Lower leg skin (tissue), 4 donors: ENCODE results near the gene HNMT. TPM values are rescaled to one million over a fixed set of nuclear protein-coding genes. Genes with fewer than 3 reads are reported as not detected.
"Not testable (repeated sequence)": the region's sequence is repeated elsewhere in the genome, so short reads cannot be mapped to it uniquely, and the experiment has no call there.

Source experiments
- DNase-seq, 2 donors: peaks; one replicate each; pipeline ENCODE4 v3.0.0-alpha.2; 2019; ENCODE audit warnings: low spot score in 2 of 2
- H3K4me3 ChIP-seq: fragments of 200-600 bp; sonication (generic); 2 replicates; pipeline ENCODE4 v1.5.1; 2017; ENCODE audit warnings: mild to moderate bottlenecking, low read depth; ENCODE audit not compliant: poor library complexity, severe bottlenecking
- POLR2A ChIP-seq, 2 donors: fragments of 450-650 bp; IDR thresholded peaks; one replicate each; pipeline ENCODE4 v1.6.1; 2016 to 2017; ENCODE audit warnings: antibody characterized with exemption in 2 of 2, mild to moderate bottlenecking in 1 of 2, moderate library complexity in 1 of 2
- WGBS, 2 donors: methylation state at CpG; one replicate each; pipeline ENCODE4 v1.1.5; 2018; 5-methylcytosine and 5-hydroxymethylcytosine counted together
- intact Hi-C: fragments of 100-400 bp; cut with DNase I; formaldehyde crosslinking; loops from one replicate; pipeline ENCODE4 v1.15.0; 2023; ENCODE audit warnings: low total_unique reads
- total RNA-seq, 4 donors: library from RNA; depleted of rRNA; stranded (reverse); fragments of >200 nt; gene quantifications; one replicate each; pipeline ENCODE4 v1.1.0, GENCODE V29; 2016
- TF ChIP-seq, protein P1 (sequence below), 3 donors: fragments of 450-650 bp; IDR thresholded peaks; one replicate each; pipeline ENCODE4 v1.5.1; 2016; ENCODE audit warnings: antibody characterized with exemption in 3 of 3, mild to moderate bottlenecking in 3 of 3, moderate library complexity in 2 of 3

Gene HNMT
- total RNA-seq, 4 donors from 2014 or later = 21.3 to 33.1 (median 28.8) TPM

DNA sequence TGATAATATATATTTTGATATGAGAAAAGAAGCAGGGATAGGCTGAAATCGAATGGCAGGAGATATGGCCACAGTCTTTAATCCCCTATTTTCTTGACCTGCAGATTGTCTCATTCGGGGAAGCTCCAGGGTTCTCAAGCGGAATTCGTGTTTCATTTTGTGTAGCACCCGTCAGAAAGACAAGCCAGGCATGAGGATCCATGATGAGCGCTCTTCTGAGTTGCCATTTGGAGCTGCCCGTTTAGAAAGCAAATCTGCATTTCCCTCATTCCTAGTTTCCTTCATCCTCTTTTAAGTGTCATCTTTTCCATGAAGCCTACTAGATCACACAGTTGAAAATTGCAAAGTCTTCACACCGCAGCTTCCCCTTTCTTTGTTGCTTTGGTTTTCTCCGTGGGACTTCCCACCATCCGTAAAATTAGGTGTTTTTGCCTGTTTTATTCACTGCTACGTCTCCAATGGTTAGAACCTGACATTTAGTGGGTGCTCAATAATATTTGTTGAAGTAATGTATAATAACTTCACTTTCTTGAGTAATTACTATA is 16.9 kb downstream of the HNMT start:
- DNase-seq = no peak
- no peak overlapping the region for H3K4me3 ChIP-seq
- no peak for TF ChIP-seq POLR2A (IDR thresholded peaks at IDR 0.05)
- TF ChIP-seq, protein P1, sequence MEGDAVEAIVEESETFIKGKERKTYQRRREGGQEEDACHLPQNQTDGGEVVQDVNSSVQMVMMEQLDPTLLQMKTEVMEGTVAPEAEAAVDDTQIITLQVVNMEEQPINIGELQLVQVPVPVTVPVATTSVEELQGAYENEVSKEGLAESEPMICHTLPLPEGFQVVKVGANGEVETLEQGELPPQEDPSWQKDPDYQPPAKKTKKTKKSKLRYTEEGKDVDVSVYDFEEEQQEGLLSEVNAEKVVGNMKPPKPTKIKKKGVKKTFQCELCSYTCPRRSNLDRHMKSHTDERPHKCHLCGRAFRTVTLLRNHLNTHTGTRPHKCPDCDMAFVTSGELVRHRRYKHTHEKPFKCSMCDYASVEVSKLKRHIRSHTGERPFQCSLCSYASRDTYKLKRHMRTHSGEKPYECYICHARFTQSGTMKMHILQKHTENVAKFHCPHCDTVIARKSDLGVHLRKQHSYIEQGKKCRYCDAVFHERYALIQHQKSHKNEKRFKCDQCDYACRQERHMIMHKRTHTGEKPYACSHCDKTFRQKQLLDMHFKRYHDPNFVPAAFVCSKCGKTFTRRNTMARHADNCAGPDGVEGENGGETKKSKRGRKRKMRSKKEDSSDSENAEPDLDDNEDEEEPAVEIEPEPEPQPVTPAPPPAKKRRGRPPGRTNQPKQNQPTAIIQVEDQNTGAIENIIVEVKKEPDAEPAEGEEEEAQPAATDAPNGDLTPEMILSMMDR (IDR thresholded peaks at IDR 0.05) = no peak
- WGBS, 2 donors = 86 to 91% methylated on average over 11 of the region's 11 CpGs
- intact Hi-C loops = no loop called here

DNA sequence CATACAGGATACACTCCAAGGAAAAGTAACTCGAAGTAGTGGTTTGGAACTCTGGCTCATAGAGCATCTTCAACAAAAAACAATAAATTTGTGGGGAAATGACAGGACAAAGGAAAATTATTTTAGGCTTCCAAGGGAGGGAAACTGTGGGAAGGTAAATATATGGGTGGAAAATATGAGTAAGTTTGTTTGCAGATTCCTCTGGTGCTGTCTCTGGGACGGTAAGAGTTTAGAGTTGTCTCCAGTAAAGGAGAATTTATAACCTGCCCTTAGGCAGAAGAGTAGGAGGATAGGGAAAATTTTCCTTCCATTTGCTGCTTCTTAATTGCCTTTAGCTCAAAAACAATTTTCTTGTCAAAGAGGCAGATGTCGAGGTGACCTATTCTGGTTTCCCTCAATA is 19.3 kb downstream of the HNMT start:
- TF ChIP-seq, protein P1 (IDR thresholded peaks at IDR 0.05) = no peak
- intact Hi-C loops = no loop called here
- H3K4me3 ChIP-seq = no peak overlapping the region
- WGBS, 2 donors = 52 to 54% methylated on average over 3 of the region's 3 CpGs
- DNase-seq = no peak

DNA sequence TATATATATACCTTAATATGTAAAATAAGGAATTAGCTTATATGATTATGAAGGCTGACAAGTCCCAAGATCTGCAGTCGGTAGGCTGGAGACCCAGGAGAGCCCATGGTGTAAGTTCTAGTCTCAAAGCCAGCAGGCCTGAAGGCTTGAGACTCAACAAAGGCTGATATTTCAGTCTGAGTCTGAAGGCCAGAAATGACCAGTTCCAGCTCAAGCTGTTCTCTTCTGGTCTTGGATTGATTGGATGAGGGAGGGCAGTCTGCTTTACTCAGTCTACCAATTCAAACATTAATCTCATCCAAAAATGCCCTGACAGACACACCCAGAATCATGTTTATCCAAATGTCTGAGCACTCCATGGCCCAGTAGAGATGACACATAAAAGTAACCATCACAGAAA is 22.0 kb downstream of the HNMT start:
- 91 to 100% methylated on average over 1 of the region's 1 CpG for WGBS, 2 donors
- DNase-seq = no peak
- intact Hi-C loops = no loop called here

DNA sequence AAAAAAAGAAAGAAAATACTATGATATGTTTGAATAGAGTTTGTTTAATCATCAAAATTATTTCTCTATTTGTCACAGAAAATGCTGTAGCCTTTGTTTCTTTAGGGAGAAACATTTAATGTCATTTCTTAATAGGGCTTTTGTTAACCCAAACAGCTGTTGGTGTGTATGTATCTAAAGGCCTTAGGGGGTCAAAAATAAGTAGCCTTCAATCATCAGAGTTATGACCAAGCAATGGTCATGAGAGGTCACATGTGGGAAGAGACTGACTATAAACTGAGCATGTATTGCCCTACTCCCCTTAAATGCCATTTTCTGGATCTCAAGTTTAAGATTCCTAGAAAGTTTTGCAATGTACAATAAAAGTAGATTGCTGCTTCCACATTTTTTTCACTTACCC is 22.7 kb downstream of the HNMT start:
- DNase-seq = no peak
- TF ChIP-seq, protein P1 (IDR thresholded peaks at IDR 0.05) = no peak
- TF ChIP-seq POLR2A (IDR thresholded peaks at IDR 0.05) = no peak
- intact Hi-C loops = no loop called here

More for the DNA sequence above, 22.0 kb downstream of the HNMT start:
- TF ChIP-seq, protein P1 (IDR thresholded peaks at IDR 0.05) = no peak
- no peak for TF ChIP-seq POLR2A (IDR thresholded peaks at IDR 0.05)
- no peak overlapping the region for H3K4me3 ChIP-seq

DNA sequence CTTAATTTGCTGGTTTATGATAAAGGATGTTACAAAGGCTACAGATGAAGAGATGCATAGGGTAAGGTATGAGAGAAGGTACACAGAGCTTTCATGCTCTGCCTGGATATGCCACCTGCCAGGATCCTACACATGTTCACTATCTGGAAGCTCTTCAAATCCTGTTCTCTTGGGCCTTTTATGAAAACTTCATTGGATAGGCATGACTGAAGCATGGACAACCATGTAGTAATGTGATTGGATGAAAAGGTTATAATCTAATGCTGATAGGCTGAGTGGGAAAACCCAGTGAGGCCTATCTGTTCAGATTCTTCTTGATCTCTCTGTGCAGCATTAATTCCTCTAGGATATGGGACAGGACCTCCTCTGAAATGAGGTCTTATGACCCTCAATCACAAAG is 26.8 kb downstream of the HNMT start:
- no peak overlapping the region for H3K4me3 ChIP-seq
- intact Hi-C loops = no loop called here
- TF ChIP-seq, protein P1 (IDR thresholded peaks at IDR 0.05) = no peak
- no peak for TF ChIP-seq POLR2A (IDR thresholded peaks at IDR 0.05)
- DNase-seq = no peak

More for the DNA sequence above, 22.7 kb downstream of the HNMT start:
- H3K4me3 ChIP-seq = no peak overlapping the region

DNA sequence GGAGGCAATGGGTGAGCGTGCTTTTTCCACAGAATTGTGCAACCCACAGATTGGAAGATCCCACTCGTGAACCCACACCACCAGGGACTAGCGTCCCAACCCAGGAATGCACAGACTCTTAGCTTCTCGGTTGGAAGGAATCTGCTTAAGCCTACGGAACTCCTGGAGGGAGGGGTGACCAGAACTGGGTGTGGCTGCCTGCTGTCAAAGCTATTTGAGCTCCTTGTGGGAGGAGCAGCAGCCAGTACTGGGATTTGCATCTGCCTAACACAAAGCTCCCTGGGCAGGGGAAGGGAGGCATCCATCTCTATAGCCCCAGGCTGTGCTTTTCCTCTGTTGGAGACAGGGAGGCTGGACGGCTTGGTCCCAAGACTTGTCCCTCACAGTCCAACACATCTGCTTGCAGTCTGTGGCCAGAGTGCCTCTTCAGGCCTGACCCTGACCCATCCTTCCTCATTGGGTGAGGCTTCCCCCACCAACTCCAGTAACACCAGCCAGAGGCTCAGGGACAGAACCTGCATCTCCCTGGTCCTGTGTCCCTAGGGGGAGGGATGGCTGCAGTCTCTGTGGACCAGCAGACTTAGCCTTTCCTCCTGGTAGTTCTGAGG is 27.9 kb downstream of the HNMT start:
- intact Hi-C loops = no loop called here
- H3K4me3 ChIP-seq = no peak overlapping the region
- TF ChIP-seq, protein P1 (IDR thresholded peaks at IDR 0.05) = no peak
- TF ChIP-seq POLR2A (IDR thresholded peaks at IDR 0.05) = no peak
- 86 to 91% methylated on average over 6 of the region's 6 CpGs for WGBS, 2 donors
- no peak for DNase-seq

DNA sequence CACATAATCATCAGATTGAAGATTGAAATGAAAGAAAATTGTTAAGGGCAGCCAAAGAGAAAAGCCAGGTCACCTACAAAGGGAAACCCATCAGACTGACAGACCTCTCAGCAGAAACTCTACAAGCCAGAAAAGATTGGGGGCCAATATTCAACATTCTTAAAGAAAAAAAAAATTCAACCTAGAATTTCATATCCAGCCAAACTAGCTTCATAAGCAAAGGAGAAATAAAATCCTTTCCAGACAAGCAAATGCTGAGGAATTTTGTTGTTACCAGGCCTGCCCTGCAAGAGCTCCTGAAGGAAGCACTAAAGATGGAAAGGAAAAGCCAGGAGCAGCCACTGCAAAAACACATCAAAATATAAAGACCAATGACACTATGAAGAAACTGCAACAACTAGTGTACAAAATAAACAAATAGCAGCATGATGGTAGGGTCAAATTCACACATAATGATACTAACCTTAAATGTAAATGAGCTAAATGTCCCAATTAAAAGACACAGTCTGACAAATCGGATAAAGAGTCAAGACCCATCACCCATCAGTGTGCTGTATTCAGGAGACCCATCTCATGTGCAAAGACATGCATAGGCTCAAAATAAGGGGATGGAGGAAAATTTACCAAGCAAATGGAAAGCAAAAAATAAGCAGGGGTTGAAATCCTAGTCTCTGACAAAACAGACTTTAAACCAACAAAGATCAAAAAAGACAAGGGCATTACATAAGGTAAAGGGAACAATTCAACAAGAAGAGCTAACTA is 29.6 kb downstream of the HNMT start:
- DNase-seq, intact Hi-C loops, H3K4me3 ChIP-seq: not testable (repeated sequence)
- 91 to 100% methylated on average over 1 of the region's 1 CpG for WGBS, 2 donors

DNA sequence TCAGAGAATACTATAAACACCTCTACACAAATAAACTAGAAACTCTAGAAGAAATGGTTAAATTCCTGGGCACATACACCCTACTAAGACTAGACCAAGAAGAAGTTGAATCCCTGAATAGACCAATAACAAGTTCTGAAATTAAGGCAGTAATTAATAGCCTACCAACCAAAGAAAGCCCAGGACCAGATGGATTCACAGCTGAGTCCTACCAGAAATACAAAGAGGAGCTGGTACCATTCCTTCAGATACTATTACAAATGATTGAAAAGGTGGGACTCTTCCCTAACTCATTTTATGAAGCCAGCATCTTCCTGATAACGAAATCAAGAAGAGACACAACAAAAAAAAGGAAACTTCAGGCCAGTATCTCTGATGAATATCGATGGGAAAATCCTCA is 31.1 kb downstream of the HNMT start:
- DNase-seq, H3K4me3 ChIP-seq, intact Hi-C loops: not testable (repeated sequence)
- WGBS, 2 donors = 84 to 85% methylated on average over 2 of the region's 2 CpGs
